Erythroblast (primary cell): ENCODE results near the gene C5orf24.
"Not testable (repeated sequence)": the region's sequence is repeated elsewhere in the genome, so short reads cannot be mapped to it uniquely, and the experiment has no call there.

Source experiments
- GATA1 ChIP-seq: IDR thresholded peaks from 2 replicates; pipeline ENCODE4 v1.6.1; 2011; ENCODE audit warnings: low read depth, mild to moderate bottlenecking, control low read depth, low read length, moderate library complexity
- POLR2A ChIP-seq: IDR thresholded peaks from 2 replicates; pipeline ENCODE4 v1.6.1; 2011; ENCODE audit warnings: mild to moderate bottlenecking, low read length

DNA sequence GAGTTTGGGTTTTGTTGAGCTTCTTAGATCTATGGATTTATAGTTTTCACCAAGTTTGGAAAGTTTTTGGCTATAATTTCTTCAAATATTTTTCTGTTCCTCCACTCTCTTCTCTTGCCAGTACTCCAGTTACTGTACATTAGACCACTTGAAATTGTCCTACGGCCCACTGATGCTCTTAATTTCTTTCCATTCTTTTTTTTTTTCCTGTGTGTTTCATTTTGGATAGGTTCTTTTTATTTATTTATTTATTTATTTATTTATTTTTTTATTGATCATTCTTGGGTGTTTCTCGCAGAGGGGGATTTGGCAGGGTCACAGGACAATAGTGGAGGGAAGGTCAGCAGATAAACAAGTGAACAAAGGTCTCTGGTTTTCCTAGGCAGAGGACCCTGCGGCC lies 35.2 kb downstream of the C5orf24 start:
- not testable (repeated sequence) for TF ChIP-seq POLR2A, GATA1
